HEK293 (cell line): ENCODE measurements around the gene VPS35L.

ENCODE experiments used
- CTCF ChIP-seq: fragments of 450-650 bp; formaldehyde crosslinking; IDR thresholded peaks from 2 replicates; pipeline ENCODE4 v1.5.1; 2016; ENCODE audit warnings: missing biosample characterization, missing genetic modification characterization
- SP2 ChIP-seq: fragments of 450-650 bp; formaldehyde crosslinking; IDR thresholded peaks from 2 replicates; pipeline ENCODE4 v1.5.1; 2016; ENCODE audit warnings: missing biosample characterization, missing genetic modification characterization
- TCF7L2 ChIP-seq: IDR thresholded peaks from 2 replicates; pipeline ENCODE4 v1.6.1; 2011; ENCODE audit warnings: low read depth, mild to moderate bottlenecking, inconsistent platforms, low read length, moderate library complexity, borderline replicate concordance
- ZNF530 ChIP-seq: fragments of 450-650 bp; formaldehyde crosslinking; IDR thresholded peaks from 2 replicates; pipeline ENCODE4 v1.5.1; 2016; ENCODE audit warnings: low read depth, missing biosample characterization, missing genetic modification characterization
- ZNF571 ChIP-seq: fragments of 450-650 bp; formaldehyde crosslinking; IDR thresholded peaks from 2 replicates; pipeline ENCODE4 v1.5.0; 2017; ENCODE audit warnings: missing biosample characterization, missing genetic modification characterization
- ZNF629 ChIP-seq: fragments of 450-650 bp; formaldehyde crosslinking; IDR thresholded peaks from 2 replicates; pipeline ENCODE4 v1.5.1; 2017; ENCODE audit warnings: missing biosample characterization, missing genetic modification characterization
- ZNF785 ChIP-seq: fragments of 450-650 bp; formaldehyde crosslinking; IDR thresholded peaks from 2 replicates; pipeline ENCODE4 v1.5.1; 2016; ENCODE audit warnings: missing biosample characterization, missing genetic modification characterization
- ZSCAN16 ChIP-seq: fragments of 450-650 bp; formaldehyde crosslinking; IDR thresholded peaks from 2 replicates; pipeline ENCODE4 v1.5.1; 2016; ENCODE audit warnings: missing biosample characterization, missing genetic modification characterization
- ZSCAN18 ChIP-seq: fragments of 450-650 bp; formaldehyde crosslinking; IDR thresholded peaks from 2 replicates; pipeline ENCODE4 v1.5.1; 2016; ENCODE audit warnings: missing biosample characterization, missing genetic modification characterization
- TF ChIP-seq, protein P1 (sequence below): IDR thresholded peaks from 2 replicates; pipeline ENCODE4 v1.6.1; 2011; ENCODE audit warnings: mild to moderate bottlenecking, low read depth, low read length, borderline replicate concordance

GRCh38 chr16:19517424-19518089, 37.9 kb upstream of the VPS35L start:
- TF ChIP-seq CTCF (tag by site-specific recombination), result no peak
- peak; percentile 73 for TF ChIP-seq ZNF629
- TF ChIP-seq TCF7L2, result no peak
- no peak for TF ChIP-seq ZNF530 (tag by site-specific recombination)
- TF ChIP-seq ZSCAN18, result no peak
- TF ChIP-seq ZNF785, result no peak
- TF ChIP-seq, protein P1, sequence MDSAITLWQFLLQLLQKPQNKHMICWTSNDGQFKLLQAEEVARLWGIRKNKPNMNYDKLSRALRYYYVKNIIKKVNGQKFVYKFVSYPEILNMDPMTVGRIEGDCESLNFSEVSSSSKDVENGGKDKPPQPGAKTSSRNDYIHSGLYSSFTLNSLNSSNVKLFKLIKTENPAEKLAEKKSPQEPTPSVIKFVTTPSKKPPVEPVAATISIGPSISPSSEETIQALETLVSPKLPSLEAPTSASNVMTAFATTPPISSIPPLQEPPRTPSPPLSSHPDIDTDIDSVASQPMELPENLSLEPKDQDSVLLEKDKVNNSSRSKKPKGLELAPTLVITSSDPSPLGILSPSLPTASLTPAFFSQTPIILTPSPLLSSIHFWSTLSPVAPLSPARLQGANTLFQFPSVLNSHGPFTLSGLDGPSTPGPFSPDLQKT, result no peak
- no peak for TF ChIP-seq ZNF571
- TF ChIP-seq SP2 (tag by site-specific recombination), result no peak
- TF ChIP-seq ZSCAN16 (tag by site-specific recombination), result no peak
